Measurements from ENCODE around the gene IFIH1.
A peak's percentile ranks its signal among the peaks of the same experiment; 100 is the strongest.

The IFIH1 gene

GRCh38 chr2:162252153-162252552 lies 66.3 kb downstream of the IFIH1 start:
- Histone ChIP-seq H3K36me3 (ENCODE audit: control insufficient read depth in 1 of 2, insufficient read depth in 2 of 2, low read length in 2 of 2) (no peaks in the 10 kb centered on the region), H2BK12ac (ENCODE audit: low read length) (no peak overlapping the region), H2AFZ (ENCODE audit: insufficient read depth, low read length, poor library complexity) (no peak overlapping the region), H3K9ac (ENCODE audit: low read length) (no peak overlapping the region), H3K9me3 (ENCODE audit: insufficient read depth, low read depth, low read length) (peaks cover 1% of the 10 kb centered on the region), H4K8ac (ENCODE audit: low read depth, low read length) (no peak overlapping the region), H3K27ac (ENCODE audit: low read depth, low read length) (no peak overlapping the region), H3K79me1 (ENCODE audit: low read length) (peaks cover 7% of the 10 kb centered on the region), H2BK5ac (ENCODE audit: low read depth, low read length, poor library complexity) (no peak overlapping the region), H3K23ac (ENCODE audit: low read length) (no peak overlapping the region), H2BK120ac (ENCODE audit: insufficient read depth, low read length, poor library complexity) (no peak overlapping the region), H3K79me2 (ENCODE audit: control insufficient read depth, insufficient read depth, low read length, poor library complexity) (no peaks in the 10 kb centered on the region), H4K91ac (ENCODE audit: low read depth, low read length) (no peak overlapping the region), H4K12ac (ENCODE audit: low read depth, low read length) (no peak overlapping the region), H2AK5ac (ENCODE audit: low read length) (no peak overlapping the region), H3K27me3 (ENCODE audit: insufficient read depth, low read length) (no peaks in the 10 kb centered on the region), H3K18ac (ENCODE audit: low read length) (no peak overlapping the region), H3K4me3 (ENCODE audit: low read depth, low read length) (no peak overlapping the region), H3K4me1 (ENCODE audit: control insufficient read depth in 1 of 2, insufficient read depth in 2 of 2, low read length in 2 of 2) (no peaks in the 10 kb centered on the region), H3K4me2 (ENCODE audit: low read length) (no peak overlapping the region), H3K4ac (ENCODE audit: low read depth, low read length) (no peak overlapping the region), H3K14ac (ENCODE audit: low read length) (no peak overlapping the region)
- DNase-seq, result peak; percentile 43 to 87
- no CpG with 5 or more reads among the region's 2 CpGs for WGBS (ENCODE audit: extremely low coverage, insufficient coverage, insufficient read length)

DNA sequence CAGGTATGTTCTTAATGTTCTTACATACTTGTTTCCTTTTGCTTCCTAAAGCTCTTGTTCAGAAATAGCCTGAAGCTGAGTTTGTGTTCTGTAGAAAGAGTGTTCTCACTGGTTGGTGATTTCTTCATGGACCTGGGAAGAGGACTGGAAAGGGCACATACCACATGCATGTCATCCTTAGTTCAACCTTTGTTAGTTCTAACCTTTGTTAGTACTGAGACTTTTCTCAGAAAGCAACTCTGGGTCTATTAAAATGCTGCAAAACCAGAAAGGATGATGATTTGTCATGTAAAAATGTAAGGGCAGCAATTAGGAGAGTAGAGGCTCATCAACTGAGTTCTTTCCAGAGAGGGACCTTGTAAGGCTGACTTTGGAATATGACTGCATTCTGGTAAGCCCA lies 72.7 kb downstream of the IFIH1 start:
- H4K91ac ChIP-seq (ENCODE audit: low read depth, low read length), result no peak overlapping the region
- peaks cover 2 to 8% of the 10 kb centered on the region in 2 experiments for H3K4me1 ChIP-seq (ENCODE audit: control insufficient read depth in 1 of 2, insufficient read depth in 2 of 2, low read length in 2 of 2)
- no peak overlapping the region for H2BK12ac ChIP-seq (ENCODE audit: low read length)
- no peaks in the 10 kb centered on the region for H3K27me3 ChIP-seq (ENCODE audit: insufficient read depth, low read length)
- no peak overlapping the region for H3K4me2 ChIP-seq (ENCODE audit: low read length)
- H3K4ac ChIP-seq (ENCODE audit: low read depth, low read length), result no peak overlapping the region
- no peak overlapping the region for H3K23ac ChIP-seq (ENCODE audit: low read length)
- no peak overlapping the region for H4K8ac ChIP-seq (ENCODE audit: low read depth, low read length)
- no peaks in the 10 kb centered on the region for H3K9me3 ChIP-seq (ENCODE audit: insufficient read depth, low read depth, low read length)
- H2BK120ac ChIP-seq (ENCODE audit: insufficient read depth, low read length, poor library complexity), result no peak overlapping the region
- H3K9ac ChIP-seq (ENCODE audit: low read length), result no peak overlapping the region
- peak overlapping the region; percentile 73 for H3K27ac ChIP-seq (ENCODE audit: low read depth, low read length)
- no peak overlapping the region for H3K4me3 ChIP-seq (ENCODE audit: low read depth, low read length)
- H3K14ac ChIP-seq (ENCODE audit: low read length), result no peak overlapping the region
- no peak overlapping the region for H2AFZ ChIP-seq (ENCODE audit: insufficient read depth, low read length, poor library complexity)
- H3K18ac ChIP-seq (ENCODE audit: low read length), result no peak overlapping the region
- H3K79me2 ChIP-seq (ENCODE audit: control insufficient read depth, insufficient read depth, low read length, poor library complexity), result no peaks in the 10 kb centered on the region
- H3K79me1 ChIP-seq (ENCODE audit: low read length), result peaks cover 19% of the 10 kb centered on the region
- DNase-seq, result peak; percentile 91 to 98
- H2AK5ac ChIP-seq (ENCODE audit: low read length), result no peak overlapping the region
- no peak overlapping the region for H4K12ac ChIP-seq (ENCODE audit: low read depth, low read length)
- H2BK5ac ChIP-seq (ENCODE audit: low read depth, low read length, poor library complexity), result no peak overlapping the region
- H3K36me3 ChIP-seq (ENCODE audit: control insufficient read depth in 1 of 2, insufficient read depth in 2 of 2, low read length in 2 of 2), result no peaks in the 10 kb centered on the region

- H2AK5ac ChIP-seq (ENCODE audit: low read length), result no peak overlapping the region
- no peak overlapping the region for H3K4me3 ChIP-seq (ENCODE audit: low read depth, low read length)
- H3K23ac ChIP-seq (ENCODE audit: low read length), result no peak overlapping the region
- peak in 1 of 2 donors; percentile 54 for DNase-seq
- no peaks in the 10 kb centered on the region for H3K79me2 ChIP-seq (ENCODE audit: control insufficient read depth, insufficient read depth, low read length, poor library complexity)
- H3K4ac ChIP-seq (ENCODE audit: low read depth, low read length), result no peak overlapping the region
- peak overlapping the region; percentile 94 for H2BK120ac ChIP-seq (ENCODE audit: insufficient read depth, low read length, poor library complexity)
- peak overlapping the region; percentile 90 for H2BK5ac ChIP-seq (ENCODE audit: low read depth, low read length, poor library complexity)
- no CpG with 5 or more reads among the region's 1 CpG for WGBS (ENCODE audit: extremely low coverage, insufficient coverage, insufficient read length)
- no peak overlapping the region for H3K18ac ChIP-seq (ENCODE audit: low read length)
- H3K79me1 ChIP-seq (ENCODE audit: low read length), result peaks cover 22% of the 10 kb centered on the region
- no peaks in the 10 kb centered on the region for H3K27me3 ChIP-seq (ENCODE audit: insufficient read depth, low read length)
- H3K4me2 ChIP-seq (ENCODE audit: low read length), result peak overlapping the region; percentile 31
- H3K9ac ChIP-seq (ENCODE audit: low read length), result no peak overlapping the region
- H3K27ac ChIP-seq (ENCODE audit: low read depth, low read length), result peak overlapping the region; percentile 100
- peak overlapping the region; percentile 63 for H4K8ac ChIP-seq (ENCODE audit: low read depth, low read length)
- no peak overlapping the region for H2AFZ ChIP-seq (ENCODE audit: insufficient read depth, low read length, poor library complexity)
- H3K4me1 ChIP-seq (ENCODE audit: control insufficient read depth in 1 of 2, insufficient read depth in 2 of 2, low read length in 2 of 2), result peaks cover 2 to 10% of the 10 kb centered on the region in 2 experiments
- peak overlapping the region; percentile 69 for H2BK12ac ChIP-seq (ENCODE audit: low read length)
- no peak overlapping the region for H4K12ac ChIP-seq (ENCODE audit: low read depth, low read length)
- H3K14ac ChIP-seq (ENCODE audit: low read length), result peak overlapping the region; percentile 87
- peak overlapping the region; percentile 94 for H4K91ac ChIP-seq (ENCODE audit: low read depth, low read length)
- no peaks in the 10 kb centered on the region for H3K36me3 ChIP-seq (ENCODE audit: control insufficient read depth in 1 of 2, insufficient read depth in 2 of 2, low read length in 2 of 2)
- H3K9me3 ChIP-seq (ENCODE audit: insufficient read depth, low read depth, low read length), result no peaks in the 10 kb centered on the region
These were observed 73.4 kb downstream of the IFIH1 start for GRCh38 chr2:162245061-162245460.

DNA sequence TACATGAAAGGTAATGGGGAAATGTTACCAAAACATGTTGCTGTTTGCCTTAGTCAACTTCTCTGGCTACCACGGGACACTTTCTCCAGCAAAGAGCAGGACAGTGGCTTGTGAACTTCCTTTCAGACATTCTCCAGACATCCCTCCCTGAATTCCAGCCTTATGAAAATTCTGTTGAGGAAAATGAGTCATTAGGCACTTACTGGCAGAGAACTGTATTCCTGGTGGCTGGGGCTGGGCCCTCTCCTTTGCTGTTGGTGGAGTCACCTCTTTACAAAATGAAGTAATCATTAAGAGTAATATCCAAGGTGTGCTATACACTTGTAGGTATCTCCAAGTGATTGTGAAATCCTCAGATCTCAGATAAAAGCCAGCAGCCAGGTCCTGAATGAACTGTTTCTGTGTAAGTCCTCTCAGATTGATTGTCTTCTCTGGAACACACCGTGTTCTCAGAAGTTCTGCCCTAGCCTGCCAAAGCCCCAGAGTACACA lies 73.9 kb downstream of the IFIH1 start:
- Histone ChIP-seq H3K4me2 (ENCODE audit: low read length) (peak overlapping the region; percentile 31), H3K9me3 (ENCODE audit: insufficient read depth, low read depth, low read length) (no peaks in the 10 kb centered on the region), H3K18ac (ENCODE audit: low read length) (no peak overlapping the region), H3K23ac (ENCODE audit: low read length) (no peak overlapping the region), H3K4me1 (ENCODE audit: control insufficient read depth in 1 of 2, insufficient read depth in 2 of 2, low read length in 2 of 2) (peaks cover 2 to 10% of the 10 kb centered on the region in 2 experiments), H3K79me2 (ENCODE audit: control insufficient read depth, insufficient read depth, low read length, poor library complexity) (no peaks in the 10 kb centered on the region), H2AFZ (ENCODE audit: insufficient read depth, low read length, poor library complexity) (no peak overlapping the region), H4K12ac (ENCODE audit: low read depth, low read length) (no peak overlapping the region), H4K8ac (ENCODE audit: low read depth, low read length) (peak overlapping the region; percentile 63), H3K79me1 (ENCODE audit: low read length) (peaks cover 22% of the 10 kb centered on the region), H4K91ac (ENCODE audit: low read depth, low read length) (peak overlapping the region; percentile 94), H3K14ac (ENCODE audit: low read length) (peak overlapping the region; percentile 87), H3K36me3 (ENCODE audit: control insufficient read depth in 1 of 2, insufficient read depth in 2 of 2, low read length in 2 of 2) (no peaks in the 10 kb centered on the region), H3K4ac (ENCODE audit: low read depth, low read length) (no peak overlapping the region), H3K27ac (ENCODE audit: low read depth, low read length) (peak overlapping the region; percentile 100), H2AK5ac (ENCODE audit: low read length) (no peak overlapping the region), H2BK5ac (ENCODE audit: low read depth, low read length, poor library complexity) (peak overlapping the region; percentile 90), H3K9ac (ENCODE audit: low read length) (no peak overlapping the region), H3K4me3 (ENCODE audit: low read depth, low read length) (no peak overlapping the region), H2BK12ac (ENCODE audit: low read length) (peak overlapping the region; percentile 69), H2BK120ac (ENCODE audit: insufficient read depth, low read length, poor library complexity) (peak overlapping the region; percentile 94), H3K27me3 (ENCODE audit: insufficient read depth, low read length) (no peaks in the 10 kb centered on the region)
- no CpG with 5 or more reads among the region's 2 CpGs for WGBS (ENCODE audit: extremely low coverage, insufficient coverage, insufficient read length)
- DNase-seq, result peak; percentile 96 to 98

All from trophoblast cell (in vitro differentiated cells and primary cell).